ENCODE data around the gene PLD1.
"Not testable (repeated sequence)": the region's sequence is repeated elsewhere in the genome, so short reads cannot be mapped to it uniquely, and the experiment has no call there.

PLD1 gene

GRCh38 chr3:171626799-171627198 lies 183.5 kb downstream of the PLD1 start:
- in situ Hi-C loops (cut with HindIII; ENCODE audit: low pct_ligation_motif_present, low pct_unique_long_range_greater_than_20kb, low sequenced_read_pairs): not testable (repeated sequence)

GRCh38 chr3:171622126-171622525 lies 188.2 kb downstream of the PLD1 start:
- in situ Hi-C loops (cut with HindIII; ENCODE audit: low pct_ligation_motif_present, low pct_unique_long_range_greater_than_20kb, low sequenced_read_pairs): no loop called here
- DNase-seq: no peak

More at GRCh38 chr3:171626799-171627198, 183.5 kb downstream of the PLD1 start:
- not testable (repeated sequence) for DNase-seq

- peak; percentile 73 for DNase-seq
Observed at GRCh38 chr3:171620825-171621434, 189.4 kb downstream of the PLD1 start.

GRCh38 chr3:171616798-171617197 lies 193.5 kb downstream of the PLD1 start:
- no peak for DNase-seq
- in situ Hi-C loops (cut with HindIII; ENCODE audit: low pct_ligation_motif_present, low pct_unique_long_range_greater_than_20kb, low sequenced_read_pairs): no loop called here

More at GRCh38 chr3:171620825-171621434, 189.4 kb downstream of the PLD1 start:
- in situ Hi-C loops (cut with HindIII; ENCODE audit: low pct_ligation_motif_present, low pct_unique_long_range_greater_than_20kb, low sequenced_read_pairs): no loop called here

- in situ Hi-C loops (cut with HindIII; ENCODE audit: low pct_ligation_motif_present, low pct_unique_long_range_greater_than_20kb, low sequenced_read_pairs): no loop called here
- DNase-seq: no peak
Observed at GRCh38 chr3:171615686-171616085, 194.6 kb downstream of the PLD1 start.

- no peak for DNase-seq
- in situ Hi-C loops (cut with HindIII; ENCODE audit: low pct_ligation_motif_present, low pct_unique_long_range_greater_than_20kb, low sequenced_read_pairs): no loop called here
Observed at GRCh38 chr3:171615281-171615680, 195.0 kb downstream of the PLD1 start.

GRCh38 chr3:171614318-171614921 lies 195.9 kb downstream of the PLD1 start:
- in situ Hi-C loops (cut with HindIII; ENCODE audit: low pct_ligation_motif_present, low pct_unique_long_range_greater_than_20kb, low sequenced_read_pairs): no loop called here
- peak; percentile 51 for DNase-seq

- in situ Hi-C loops (cut with HindIII; ENCODE audit: low pct_ligation_motif_present, low pct_unique_long_range_greater_than_20kb, low sequenced_read_pairs): no loop called here
- no peak for DNase-seq
Observed at GRCh38 chr3:171607452-171607851, 202.8 kb downstream of the PLD1 start.

GRCh38 chr3:171606151-171606751 lies 204.0 kb downstream of the PLD1 start:
- DNase-seq: no peak
- in situ Hi-C loops (cut with HindIII; ENCODE audit: low pct_ligation_motif_present, low pct_unique_long_range_greater_than_20kb, low sequenced_read_pairs): no loop called here

GRCh38 chr3:171604370-171604769 lies 205.9 kb downstream of the PLD1 start:
- DNase-seq: no peak
- in situ Hi-C loops (cut with HindIII; ENCODE audit: low pct_ligation_motif_present, low pct_unique_long_range_greater_than_20kb, low sequenced_read_pairs): no loop called here

GRCh38 chr3:171602072-171602471 lies 208.2 kb downstream of the PLD1 start:
- in situ Hi-C loops (cut with HindIII; ENCODE audit: low pct_ligation_motif_present, low pct_unique_long_range_greater_than_20kb, low sequenced_read_pairs): no loop called here
- no peak for DNase-seq

GRCh38 chr3:171600030-171600429 lies 210.3 kb downstream of the PLD1 start:
- DNase-seq: no peak
- in situ Hi-C loops (cut with HindIII; ENCODE audit: low pct_ligation_motif_present, low pct_unique_long_range_greater_than_20kb, low sequenced_read_pairs): no loop called here

GRCh38 chr3:171598990-171599389 lies 211.3 kb downstream of the PLD1 start:
- in situ Hi-C loops (cut with HindIII; ENCODE audit: low pct_ligation_motif_present, low pct_unique_long_range_greater_than_20kb, low sequenced_read_pairs): no loop called here

GRCh38 chr3:171592786-171593185 lies 217.5 kb downstream of the PLD1 start:
- in situ Hi-C loops (cut with HindIII; ENCODE audit: low pct_ligation_motif_present, low pct_unique_long_range_greater_than_20kb, low sequenced_read_pairs): no loop called here
- DNase-seq: no peak

More at GRCh38 chr3:171598990-171599389, 211.3 kb downstream of the PLD1 start:
- no peak for DNase-seq

- in situ Hi-C loops (cut with HindIII; ENCODE audit: low pct_ligation_motif_present, low pct_unique_long_range_greater_than_20kb, low sequenced_read_pairs): no loop called here
- DNase-seq: no peak
Observed at GRCh38 chr3:171591070-171591469, 219.2 kb downstream of the PLD1 start.

- no peak for DNase-seq
- in situ Hi-C loops (cut with HindIII; ENCODE audit: low pct_ligation_motif_present, low pct_unique_long_range_greater_than_20kb, low sequenced_read_pairs): no loop called here
Observed at GRCh38 chr3:171586274-171586673, 224.0 kb downstream of the PLD1 start.

GRCh38 chr3:171585039-171585438 lies 225.2 kb downstream of the PLD1 start:
- in situ Hi-C loops (cut with HindIII; ENCODE audit: low pct_ligation_motif_present, low pct_unique_long_range_greater_than_20kb, low sequenced_read_pairs): no loop called here
- no peak for DNase-seq

- in situ Hi-C loops (cut with HindIII; ENCODE audit: low pct_ligation_motif_present, low pct_unique_long_range_greater_than_20kb, low sequenced_read_pairs): no loop called here
- DNase-seq: no peak
Observed at GRCh38 chr3:171584100-171584499, 226.2 kb downstream of the PLD1 start.

GRCh38 chr3:171574556-171575240 lies 235.6 kb downstream of the PLD1 start:
- DNase-seq: no peak
- in situ Hi-C loops (cut with HindIII; ENCODE audit: low pct_ligation_motif_present, low pct_unique_long_range_greater_than_20kb, low sequenced_read_pairs): no loop called here
